K562 (cell line): ENCODE results near the gene SUN5. TPM values are rescaled to one million over a fixed set of nuclear protein-coding genes. Genes with fewer than 3 reads are reported as not detected.

Source experiments
- ATAC-seq: fragments of 200-7000 bp; cut with Tn5 transposase; 3 replicates; pipeline ENCODE4 v1.9.1; 2020; ENCODE audit warnings: moderate library complexity
- BruUV-seq: library from RNA; stranded (reverse); fragments of 400-500 nt; replicated peaks from 2 replicates; lab custom pipeline; 2021; lab: Mats Ljungman, UMichigan
- CTCF ChIA-PET: fragments of 300-600 bp; formaldehyde crosslinking; extraction: SDS; loops from one replicate; lab custom pipeline; 2021; ENCODE audit warnings: low intra/inter-chr PET ratio; lab: Yijun Ruan, JAX
- POLR2A ChIA-PET: fragments of 300-600, 350-650 bp; sonication (Branson Sonifier 250); formaldehyde crosslinking; extraction: SDS; loops from one replicate; lab custom pipeline; 2021; ENCODE audit warnings: antibody characterized with exemption, inconsistent platforms; lab: Yijun Ruan, JAX
- DNase-seq, 4 experiments: peaks; one replicate each; pipeline versions ENCODE4 v3.0.0 to v3.0.0-alpha.2; 2011 to 2018; ENCODE audit warnings: low spot score in 3 of 4, mixed read lengths in 3 of 4; ENCODE audit errors: extremely low read depth in 1 of 4
- FAIRE-seq: peaks from 2 replicates; lab custom pipeline; 2011; peaks lifted over from hg19 to GRCh38; lab: Jason Lieb, UNC
- H2AFZ ChIP-seq: 2 replicates; pipeline ENCODE4 v1.6.0; 2011; ENCODE audit warnings: low read depth, low read length, control low read depth, inconsistent platforms
- H3K27ac ChIP-seq: fragments of 200-600 bp; 3 replicates; pipeline ENCODE4 v1.8.0; 2011; ENCODE audit warnings: low read depth, mild to moderate bottlenecking, control low read depth, inconsistent platforms, low read length, moderate library complexity, mixed read lengths; ENCODE audit errors: extremely low read depth
- H3K27me3 ChIP-seq, 2 experiments: fragments of 300-600 bp in 1 of 2; 2 replicates in 1 of 2; 3 replicates in 1 of 2; pipeline versions ENCODE4 v1.6.0 to v1.8.0; 2011; ENCODE audit warnings: inconsistent platforms in 2 of 2, low read length in 2 of 2, mild to moderate bottlenecking in 1 of 2, mixed read lengths in 1 of 2, moderate library complexity in 1 of 2; ENCODE audit not compliant: control insufficient read depth in 2 of 2, insufficient read depth in 2 of 2
- H3K36me3 ChIP-seq: fragments of 300-600 bp; 3 replicates; pipeline ENCODE4 v1.8.0; 2011; ENCODE audit warnings: mild to moderate bottlenecking, low read length, inconsistent platforms; ENCODE audit not compliant: control insufficient read depth, insufficient read depth
- H3K4me1 ChIP-seq, 2 experiments: fragments of 200-600 bp in 1 of 2; replicated peaks in 1 of 2; 2 replicates in 1 of 2; 3 replicates in 1 of 2; pipeline versions ENCODE4 v1.5.1 to v1.8.0; 2011; ENCODE audit warnings: inconsistent platforms in 2 of 2, low read length in 2 of 2, mild to moderate bottlenecking in 1 of 2, mixed read lengths in 1 of 2, moderate library complexity in 1 of 2; ENCODE audit not compliant: control insufficient read depth in 2 of 2, insufficient read depth in 2 of 2
- H3K4me2 ChIP-seq: 2 replicates; pipeline ENCODE4 v1.6.1; 2011; ENCODE audit warnings: low read length, control low read depth, inconsistent platforms, mixed read lengths; ENCODE audit not compliant: insufficient read depth
- H3K4me3 ChIP-seq: fragments of 200-600 bp; sonication (generic), shearing (Covaris generic); 2 replicates; pipeline ENCODE4 v1.5.1; 2016; ENCODE audit warnings: control low read depth, inconsistent platforms
- H3K79me2 ChIP-seq: fragments of 200-600 bp; 3 replicates; pipeline ENCODE4 v1.8.0; 2011; ENCODE audit warnings: low read length, inconsistent platforms; ENCODE audit not compliant: control insufficient read depth, insufficient read depth
- H3K9ac ChIP-seq, 2 experiments: 2 replicates each; pipeline versions ENCODE4 v1.6.0 to v1.6.1; 2011; ENCODE audit warnings: low read depth in 2 of 2, low read length in 2 of 2, control low read depth in 1 of 2, inconsistent platforms in 1 of 2, mild to moderate bottlenecking in 1 of 2, mixed read lengths in 1 of 2; ENCODE audit not compliant: insufficient read depth in 1 of 2
- H3K9me1 ChIP-seq: one replicate; pipeline ENCODE4 v1.6.0; 2011; ENCODE audit warnings: inconsistent platforms, mild to moderate bottlenecking, low read length, moderate library complexity; ENCODE audit not compliant: control insufficient read depth, insufficient read depth
- H3K9me3 ChIP-seq: replicated peaks from 2 replicates; pipeline ENCODE4 v1.5.1; 2011; ENCODE audit warnings: low read depth, low read length, inconsistent platforms; ENCODE audit not compliant: control insufficient read depth, insufficient read depth
- H4K20me1 ChIP-seq: replicated peaks from 2 replicates; pipeline ENCODE4 v1.6.1; 2011; ENCODE audit warnings: low read length, inconsistent platforms, mixed read lengths; ENCODE audit not compliant: control insufficient read depth, insufficient read depth
- ARID2 ChIP-seq: fragments of 450-650 bp; IDR thresholded peaks from 2 replicates; pipeline ENCODE4 v1.6.1; 2017; ENCODE audit warnings: antibody characterized with exemption, mild to moderate bottlenecking
- ATF6 ChIP-seq: sonication (generic); formaldehyde crosslinking; IDR thresholded peaks from 2 replicates; pipeline ENCODE4 v1.4.0; 2020; ENCODE audit warnings: mild to moderate bottlenecking, missing genetic modification reagents
- CBFB ChIP-seq: sonication (generic); formaldehyde crosslinking; IDR thresholded peaks from 2 replicates; pipeline ENCODE4 v1.4.0; 2020; ENCODE audit warnings: mild to moderate bottlenecking, missing genetic modification reagents
- CREB1 ChIP-seq, 2 experiments: sonication (generic) in 1 of 2; formaldehyde crosslinking in 1 of 2; IDR thresholded peaks; 2 replicates each; pipeline versions ENCODE4 v1.6.1 to v1.8.0; 2012 to 2022; ENCODE audit warnings: inconsistent platforms in 1 of 2, mild to moderate bottlenecking in 1 of 2, missing genetic modification reagents in 1 of 2, moderate library complexity in 1 of 2
- JUN ChIP-seq, 2 experiments: sonication (generic) in 1 of 2; formaldehyde crosslinking in 1 of 2; IDR thresholded peaks; 2 replicates each; pipeline versions ENCODE4 v1.6.1 to v1.8.0; 2012 to 2022; ENCODE audit warnings: borderline replicate concordance in 2 of 2, mild to moderate bottlenecking in 2 of 2, improper control_type of control experiment in 1 of 2, low read depth in 1 of 2, low read length in 1 of 2, missing genetic modification reagents in 1 of 2
- KDM5B ChIP-seq: fragments of 200-600 bp; sonication (generic); IDR thresholded peaks from 2 replicates; pipeline ENCODE4 v1.6.1; 2012; ENCODE audit warnings: low read depth, mild to moderate bottlenecking, moderate library complexity, low read length, control low read depth, inconsistent platforms; ENCODE audit not compliant: insufficient replicate concordance
- SRF ChIP-seq, 2 experiments: fragments of 250-450, 450-650 bp in 1 of 2; sonication (Bioruptor Pico) in 1 of 2; sonication (generic) in 1 of 2; formaldehyde crosslinking; IDR thresholded peaks; 2 replicates each; pipeline versions ENCODE4 v1.5.0 to v1.5.1; 2020 to 2022; ENCODE audit warnings: mild to moderate bottlenecking in 1 of 2, missing genetic modification reagents in 1 of 2
- SRSF1 ChIP-seq: fragments of 200-400 bp; formaldehyde crosslinking; IDR thresholded peaks from 2 replicates; pipeline ENCODE4 v1.6.1; 2017; ENCODE audit warnings: mild to moderate bottlenecking, low read depth, low read length, moderate library complexity
- UBTF ChIP-seq, 2 experiments: IDR thresholded peaks; 2 replicates each; pipeline ENCODE4 v1.6.1; 2012; ENCODE audit warnings: improper control_type of control experiment in 2 of 2, low read depth in 2 of 2, low read length in 2 of 2, borderline replicate concordance in 1 of 2
- ZBTB7A ChIP-seq: IDR thresholded peaks from 2 replicates; pipeline ENCODE4 v1.6.1; 2011; ENCODE audit warnings: low read depth, mild to moderate bottlenecking, low read length, moderate library complexity, borderline replicate concordance; ENCODE audit not compliant: control insufficient read depth
- ZNF408 ChIP-seq: fragments of 250-450 bp; sonication (Bioruptor Pico); IDR thresholded peaks from 2 replicates; pipeline ENCODE4 v1.4.0; 2020; ENCODE audit warnings: low read depth, mild to moderate bottlenecking, moderate library complexity
- ZNF699 ChIP-seq: fragments of 250-450 bp; sonication (Bioruptor Pico); IDR thresholded peaks from 2 replicates; pipeline ENCODE4 v1.8.0; 2021; ENCODE audit warnings: mild to moderate bottlenecking, moderate library complexity; ENCODE audit not compliant: insufficient replicate concordance
- WGBS: fragments of 100-300 bp; shearing (Covaris generic); methylation state at CpG from one replicate; pipeline ENCODE4 v1.1.6; 2016; ENCODE audit warnings: low coverage, mixed read lengths; ENCODE audit not compliant: insufficient coverage; ENCODE audit errors: missing lambda C conversion rate; 5-methylcytosine and 5-hydroxymethylcytosine counted together
- in situ Hi-C: fragments of 300-500 bp; cut with MboI; formaldehyde crosslinking; loops from 4 replicates; pipeline ENCODE4 v1.15.0; 2018; ENCODE audit warnings: inconsistent platforms, mixed read lengths
- intact Hi-C: fragments of 100-400 bp; cut with micrococcal nuclease; formaldehyde crosslinking; loops from 2 replicates; pipeline ENCODE4 v1.14.2; 2022
- polyA plus RNA-seq, 8 experiments: library from polyadenylated mRNA; depleted of rRNA in 4 of 8; stranded (reverse) in 5 of 8; unstranded in 3 of 8; fragments of >200 nt; fragmentation: Nextera tagmentation in 2 of 8; fragmentation: Illumina TruSeq in 1 of 8; extraction: Ambion mirVana in 2 of 8; extraction: Trizol in 1 of 8; gene quantifications; 2 replicates each; pipeline versions ENCODE4 v1.2.1 to v1.2.3, GENCODE V29; 2011 to 2014; ENCODE audit warnings: inconsistent platforms in 1 of 8, missing spikeins in 1 of 8
- total RNA-seq, 7 experiments: library from RNA; depleted of rRNA in 6 of 7; stranded (reverse); fragments of >200 nt in 6 of 7; fragmentation: Illumina TruSeq in 2 of 7; extraction: Trizol in 2 of 7; gene quantifications; 2 replicates each; pipeline versions ENCODE4 v1.2.1 to v1.2.3, GENCODE V29; 2011 to 2021; ENCODE audit warnings: low replicate concordance in 1 of 7
- TF ChIP-seq, protein P1 (sequence below), 2 experiments: IDR thresholded peaks in 1 of 2; conservative IDR thresholded peaks in 1 of 2; 2 replicates each; pipeline ENCODE4 v1.6.1; 2016; ENCODE audit warnings: low read depth in 2 of 2, mild to moderate bottlenecking in 1 of 2, missing compliant biosample characterization in 1 of 2, missing genetic modification characterization in 1 of 2, moderate library complexity in 1 of 2

The SUN5 gene
- total and polyA plus RNA-seq, 9 of the 15 experiments (the other 6 are each of a cell fraction or from before 2014, with no cell fraction given): not detected

DNA sequence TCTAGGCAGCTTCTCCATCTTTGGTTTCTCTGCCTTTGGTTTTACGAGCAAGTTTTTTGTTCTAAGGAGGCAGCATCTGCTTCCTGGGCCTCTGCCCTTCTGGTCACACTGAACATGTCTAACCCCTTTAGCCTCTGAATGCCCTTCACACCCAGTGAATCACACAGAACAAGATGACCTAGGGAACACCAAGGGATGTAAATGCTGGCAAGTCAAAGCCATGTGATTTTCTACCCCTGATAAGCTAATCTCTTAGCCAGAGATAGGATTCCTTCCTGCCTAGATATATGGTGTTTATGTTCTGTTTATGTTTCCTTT, 20.0 kb upstream of the SUN5 start:
- no TSS peak for BruUV-seq
- 0% methylated on average over 1 of the region's 1 CpG for WGBS
- TF ChIP-seq ATF6 (CRISPR knock-in tag) (no peak), SRF (CRISPR knock-in tag; IDR thresholded peaks at IDR 0.05) (no peak), ARID2 (no peak), ZNF408 (CRISPR knock-in tag) (no peak), CBFB (CRISPR knock-in tag) (no peak), ZNF699 (CRISPR knock-in tag) (no peak), CREB1 (IDR thresholded peaks at IDR 0.05) (no peak), CREB1 (CRISPR knock-in tag; IDR thresholded peaks at IDR 0.05) (no peak), JUN (IDR thresholded peaks at IDR 0.05; ENCODE audit: borderline replicate concordance, low read depth, low read length) (no peak), JUN (CRISPR knock-in tag; IDR thresholded peaks at IDR 0.05; ENCODE audit: borderline replicate concordance) (no peak), UBTF (IDR thresholded peaks at IDR 0.05; ENCODE audit: borderline replicate concordance in 1 of 2, low read depth in 2 of 2, low read length in 2 of 2) (no peak), SRSF1 (no peak), ZBTB7A (no peak), KDM5B (no peak)
- TF ChIP-seq, protein P1, sequence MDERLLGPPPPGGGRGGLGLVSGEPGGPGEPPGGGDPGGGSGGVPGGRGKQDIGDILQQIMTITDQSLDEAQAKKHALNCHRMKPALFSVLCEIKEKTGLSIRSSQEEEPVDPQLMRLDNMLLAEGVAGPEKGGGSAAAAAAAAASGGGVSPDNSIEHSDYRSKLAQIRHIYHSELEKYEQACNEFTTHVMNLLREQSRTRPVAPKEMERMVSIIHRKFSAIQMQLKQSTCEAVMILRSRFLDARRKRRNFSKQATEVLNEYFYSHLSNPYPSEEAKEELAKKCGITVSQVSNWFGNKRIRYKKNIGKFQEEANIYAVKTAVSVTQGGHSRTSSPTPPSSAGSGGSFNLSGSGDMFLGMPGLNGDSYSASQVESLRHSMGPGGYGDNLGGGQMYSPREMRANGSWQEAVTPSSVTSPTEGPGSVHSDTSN (CRISPR knock-in tag; IDR thresholded peaks at IDR 0.05; ENCODE audit: low read depth): no peak
- TF ChIP-seq, protein P1 (tag; conservative IDR thresholded peaks at IDR 0.05; ENCODE audit: low read depth): no peak

More for the DNA sequence above, 20.0 kb upstream of the SUN5 start:
- intact Hi-C loops: no loop called here
- Histone ChIP-seq H3K4me3 (no peak overlapping the region), H3K9me3 (no peaks in the 10 kb centered on the region), H3K79me2 (no peaks in the 10 kb centered on the region), H3K4me2 (no peak overlapping the region), H3K27me3 (peaks cover 2 to 18% of the 10 kb centered on the region in 2 experiments; a peak in 3 of 5 replicates), H3K4me1 (0 out of 5 replicates have a peak, but pooled peaks cover 0 to 3% of the 10 kb centered on the region in 2 experiments), H3K9ac (no peak overlapping the region), H3K9me1 (peaks cover 2% of the 10 kb centered on the region), H3K27ac (no peak overlapping the region), H2AFZ (no peak overlapping the region), H4K20me1 (no peaks in the 10 kb centered on the region; the same call in 1 of the 2 replicates), H3K36me3 (no peaks in the 10 kb centered on the region)
- ATAC-seq (no peak), DNase-seq (no peak), FAIRE-seq (no peak)
- in situ Hi-C loops: no loop called here
- ChIA-PET CTCF (no interaction called here), POLR2A (interaction anchor here (0.5 kb wide), 1 partner anchor 204 kb away, joined by 3 read pairs; no protein-coding TSS in a partner anchor)
